ENCODE measurements around the gene TRIM36.

DNA sequence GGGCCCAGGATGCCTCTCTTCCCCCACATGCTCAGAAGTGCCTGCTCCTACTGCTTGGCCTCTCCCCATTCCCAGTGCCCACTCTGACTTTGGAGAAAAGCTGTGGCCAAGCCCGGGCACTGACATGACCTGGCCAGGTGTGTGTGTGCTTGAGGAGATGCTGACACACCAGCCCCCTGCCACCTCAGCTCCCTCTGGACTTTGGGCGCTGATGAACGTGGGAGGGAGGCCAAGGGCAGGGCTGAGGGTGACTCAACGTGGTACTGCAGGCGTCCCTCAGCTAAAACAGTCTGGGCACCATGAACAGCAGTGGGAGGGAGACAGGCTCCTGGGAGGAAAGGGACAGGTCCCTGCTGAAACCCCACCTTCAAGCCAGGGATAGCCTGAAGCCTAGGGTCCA is 3.9 kb downstream of the TRIM36 start:
- TF ChIP-seq, protein P1, sequence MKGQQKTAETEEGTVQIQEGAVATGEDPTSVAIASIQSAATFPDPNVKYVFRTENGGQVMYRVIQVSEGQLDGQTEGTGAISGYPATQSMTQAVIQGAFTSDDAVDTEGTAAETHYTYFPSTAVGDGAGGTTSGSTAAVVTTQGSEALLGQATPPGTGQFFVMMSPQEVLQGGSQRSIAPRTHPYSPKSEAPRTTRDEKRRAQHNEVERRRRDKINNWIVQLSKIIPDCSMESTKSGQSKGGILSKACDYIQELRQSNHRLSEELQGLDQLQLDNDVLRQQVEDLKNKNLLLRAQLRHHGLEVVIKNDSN (IDR thresholded peaks at IDR 0.05; ENCODE audit: borderline replicate concordance, low read depth) = no peak
- TF ChIP-seq, protein P2, sequence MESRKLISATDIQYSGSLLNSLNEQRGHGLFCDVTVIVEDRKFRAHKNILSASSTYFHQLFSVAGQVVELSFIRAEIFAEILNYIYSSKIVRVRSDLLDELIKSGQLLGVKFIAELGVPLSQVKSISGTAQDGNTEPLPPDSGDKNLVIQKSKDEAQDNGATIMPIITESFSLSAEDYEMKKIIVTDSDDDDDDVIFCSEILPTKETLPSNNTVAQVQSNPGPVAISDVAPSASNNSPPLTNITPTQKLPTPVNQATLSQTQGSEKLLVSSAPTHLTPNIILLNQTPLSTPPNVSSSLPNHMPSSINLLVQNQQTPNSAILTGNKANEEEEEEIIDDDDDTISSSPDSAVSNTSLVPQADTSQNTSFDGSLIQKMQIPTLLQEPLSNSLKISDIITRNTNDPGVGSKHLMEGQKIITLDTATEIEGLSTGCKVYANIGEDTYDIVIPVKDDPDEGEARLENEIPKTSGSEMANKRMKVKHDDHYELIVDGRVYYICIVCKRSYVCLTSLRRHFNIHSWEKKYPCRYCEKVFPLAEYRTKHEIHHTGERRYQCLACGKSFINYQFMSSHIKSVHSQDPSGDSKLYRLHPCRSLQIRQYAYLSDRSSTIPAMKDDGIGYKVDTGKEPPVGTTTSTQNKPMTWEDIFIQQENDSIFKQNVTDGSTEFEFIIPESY (IDR thresholded peaks at IDR 0.05; ENCODE audit: borderline replicate concordance, low read depth) = no peak
- TF ChIP-seq, protein P3, sequence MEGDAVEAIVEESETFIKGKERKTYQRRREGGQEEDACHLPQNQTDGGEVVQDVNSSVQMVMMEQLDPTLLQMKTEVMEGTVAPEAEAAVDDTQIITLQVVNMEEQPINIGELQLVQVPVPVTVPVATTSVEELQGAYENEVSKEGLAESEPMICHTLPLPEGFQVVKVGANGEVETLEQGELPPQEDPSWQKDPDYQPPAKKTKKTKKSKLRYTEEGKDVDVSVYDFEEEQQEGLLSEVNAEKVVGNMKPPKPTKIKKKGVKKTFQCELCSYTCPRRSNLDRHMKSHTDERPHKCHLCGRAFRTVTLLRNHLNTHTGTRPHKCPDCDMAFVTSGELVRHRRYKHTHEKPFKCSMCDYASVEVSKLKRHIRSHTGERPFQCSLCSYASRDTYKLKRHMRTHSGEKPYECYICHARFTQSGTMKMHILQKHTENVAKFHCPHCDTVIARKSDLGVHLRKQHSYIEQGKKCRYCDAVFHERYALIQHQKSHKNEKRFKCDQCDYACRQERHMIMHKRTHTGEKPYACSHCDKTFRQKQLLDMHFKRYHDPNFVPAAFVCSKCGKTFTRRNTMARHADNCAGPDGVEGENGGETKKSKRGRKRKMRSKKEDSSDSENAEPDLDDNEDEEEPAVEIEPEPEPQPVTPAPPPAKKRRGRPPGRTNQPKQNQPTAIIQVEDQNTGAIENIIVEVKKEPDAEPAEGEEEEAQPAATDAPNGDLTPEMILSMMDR (IDR thresholded peaks at IDR 0.05) = no peak
- no peak for TF ChIP-seq FOXM1 (IDR thresholded peaks at IDR 0.05; ENCODE audit: low read depth)
- TF ChIP-seq, protein P4, sequence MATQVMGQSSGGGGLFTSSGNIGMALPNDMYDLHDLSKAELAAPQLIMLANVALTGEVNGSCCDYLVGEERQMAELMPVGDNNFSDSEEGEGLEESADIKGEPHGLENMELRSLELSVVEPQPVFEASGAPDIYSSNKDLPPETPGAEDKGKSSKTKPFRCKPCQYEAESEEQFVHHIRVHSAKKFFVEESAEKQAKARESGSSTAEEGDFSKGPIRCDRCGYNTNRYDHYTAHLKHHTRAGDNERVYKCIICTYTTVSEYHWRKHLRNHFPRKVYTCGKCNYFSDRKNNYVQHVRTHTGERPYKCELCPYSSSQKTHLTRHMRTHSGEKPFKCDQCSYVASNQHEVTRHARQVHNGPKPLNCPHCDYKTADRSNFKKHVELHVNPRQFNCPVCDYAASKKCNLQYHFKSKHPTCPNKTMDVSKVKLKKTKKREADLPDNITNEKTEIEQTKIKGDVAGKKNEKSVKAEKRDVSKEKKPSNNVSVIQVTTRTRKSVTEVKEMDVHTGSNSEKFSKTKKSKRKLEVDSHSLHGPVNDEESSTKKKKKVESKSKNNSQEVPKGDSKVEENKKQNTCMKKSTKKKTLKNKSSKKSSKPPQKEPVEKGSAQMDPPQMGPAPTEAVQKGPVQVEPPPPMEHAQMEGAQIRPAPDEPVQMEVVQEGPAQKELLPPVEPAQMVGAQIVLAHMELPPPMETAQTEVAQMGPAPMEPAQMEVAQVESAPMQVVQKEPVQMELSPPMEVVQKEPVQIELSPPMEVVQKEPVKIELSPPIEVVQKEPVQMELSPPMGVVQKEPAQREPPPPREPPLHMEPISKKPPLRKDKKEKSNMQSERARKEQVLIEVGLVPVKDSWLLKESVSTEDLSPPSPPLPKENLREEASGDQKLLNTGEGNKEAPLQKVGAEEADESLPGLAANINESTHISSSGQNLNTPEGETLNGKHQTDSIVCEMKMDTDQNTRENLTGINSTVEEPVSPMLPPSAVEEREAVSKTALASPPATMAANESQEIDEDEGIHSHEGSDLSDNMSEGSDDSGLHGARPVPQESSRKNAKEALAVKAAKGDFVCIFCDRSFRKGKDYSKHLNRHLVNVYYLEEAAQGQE (IDR thresholded peaks at IDR 0.05; ENCODE audit: low read depth, low read length) = no peak
- no peak for TF ChIP-seq FOSL2 (IDR thresholded peaks at IDR 0.05; ENCODE audit: borderline replicate concordance, low read depth)
- no peak for TF ChIP-seq TEAD4 (IDR thresholded peaks at IDR 0.05; ENCODE audit: borderline replicate concordance, insufficient read depth)
- no peak for TF ChIP-seq POLR2AphosphoS5 (IDR thresholded peaks at IDR 0.05; ENCODE audit: low read depth, low read length)
